A549 (cell line): ENCODE measurements around the gene FEZF1. TPM values are rescaled to one million over a fixed set of nuclear protein-coding genes. Genes with fewer than 3 reads are reported as not detected.

Source experiments
- ATAC-seq, 2 experiments: fragments of 200-7000 bp in 1 of 2; fragments of >200 bp in 1 of 2; cut with Nextera tagmentation in 1 of 2; cut with Tn5 transposase in 1 of 2; 3 replicates each; pipeline versions ENCODE4 v1.8.0 to v1.9.1; 2018 to 2020; ENCODE audit warnings: mild to moderate bottlenecking in 1 of 2, moderate library complexity in 1 of 2
- CTCF ChIA-PET: fragments of 300-600 bp; sonication (Branson Sonifier 250); formaldehyde crosslinking; extraction: SDS; loops from one replicate; lab custom pipeline; 2021; ENCODE audit warnings: antibody characterized with exemption, inconsistent platforms; lab: Yijun Ruan, JAX
- POLR2A ChIA-PET: fragments of 350-600 bp; formaldehyde crosslinking; extraction: SDS; loops from one replicate; lab custom pipeline; 2021; ENCODE audit warnings: antibody characterized with exemption, inconsistent platforms; lab: Yijun Ruan, JAX
- DNase-seq, 2 experiments: peaks; one replicate each; pipeline versions ENCODE4 v3.0.0 to v3.0.0-alpha.2; 2011 to 2016; ENCODE audit warnings: low read depth in 1 of 2, low spot score in 1 of 2
- FAIRE-seq: peaks from 2 replicates; lab custom pipeline; 2011; peaks lifted over from hg19 to GRCh38; lab: Jason Lieb, UNC
- H3K27ac ChIP-seq, 2 experiments: fragments of >200 bp; sonication (Bioruptor Twin); formaldehyde crosslinking; 3 replicates each; pipeline ENCODE4 v1.5.1; 2016 to 2017
- H3K4me1 ChIP-seq: fragments of >200 bp; sonication (Bioruptor Twin); formaldehyde crosslinking; 3 replicates; pipeline ENCODE4 v1.6.1; 2016
- H3K4me2 ChIP-seq: fragments of >200 bp; sonication (Bioruptor Twin); formaldehyde crosslinking; 3 replicates; pipeline ENCODE4 v1.6.1; 2016
- H3K4me3 ChIP-seq: fragments of >200 bp; sonication (Bioruptor Twin); formaldehyde crosslinking; 3 replicates; pipeline ENCODE4 v1.5.1; 2016
- H3K9me3 ChIP-seq: fragments of >200 bp; sonication (Bioruptor Twin); formaldehyde crosslinking; 3 replicates; pipeline ENCODE4 v1.6.1; 2016
- CTCF ChIP-seq: fragments of >200 bp; sonication (Bioruptor Twin); formaldehyde crosslinking; IDR thresholded peaks from 3 replicates; pipeline ENCODE4 v1.5.1; 2016
- GATA3 ChIP-seq: IDR thresholded peaks from 2 replicates; pipeline ENCODE4 v1.6.1; 2012; ENCODE audit warnings: borderline replicate concordance
- HEYL ChIP-seq: fragments of 250-450 bp; sonication (Bioruptor Pico); IDR thresholded peaks from 2 replicates; pipeline ENCODE4 v1.8.0; 2021; ENCODE audit warnings: mild to moderate bottlenecking, moderate library complexity
- HOXB13 ChIP-seq: fragments of 250-450 bp; sonication (Bioruptor Pico); IDR thresholded peaks from 2 replicates; pipeline ENCODE4 v1.5.0; 2020; ENCODE audit warnings: low read depth, mild to moderate bottlenecking, moderate library complexity
- HOXB5 ChIP-seq: fragments of 250-450 bp; sonication (Bioruptor Pico); IDR thresholded peaks from 2 replicates; pipeline ENCODE4 v1.5.0; 2020; ENCODE audit warnings: mild to moderate bottlenecking, moderate library complexity
- KDM5A ChIP-seq: fragments of 200-600 bp; sonication (generic); IDR thresholded peaks from 2 replicates; pipeline ENCODE4 v1.6.1; 2016; ENCODE audit warnings: antibody characterized with exemption, mild to moderate bottlenecking
- MAZ ChIP-seq: fragments of 150-350 bp; IDR thresholded peaks from 2 replicates; pipeline ENCODE4 v1.6.1; 2014; ENCODE audit warnings: antibody characterized with exemption, low read depth, low read length, borderline replicate concordance
- NR3C1 ChIP-seq: fragments of >200 bp; sonication (Bioruptor Twin); formaldehyde crosslinking; IDR thresholded peaks from 3 replicates; pipeline ENCODE4 v1.6.1; 2017
- RARB ChIP-seq: fragments of 250-450 bp; sonication (Bioruptor Pico); IDR thresholded peaks from 2 replicates; pipeline ENCODE4 v1.8.0; 2021; ENCODE audit warnings: mild to moderate bottlenecking, moderate library complexity
- RCOR1 ChIP-seq: fragments of 150-350 bp; IDR thresholded peaks from 2 replicates; pipeline ENCODE4 v1.6.1; 2014; ENCODE audit warnings: antibody characterized with exemption, low read length, low read depth
- RNF2 ChIP-seq: fragments of 200-600 bp; sonication (generic); IDR thresholded peaks from 2 replicates; pipeline ENCODE4 v1.6.1; 2016; ENCODE audit warnings: low read depth, mild to moderate bottlenecking, antibody characterized with exemption, moderate library complexity, borderline replicate concordance
- ZFP36 ChIP-seq: fragments of 450-650 bp; IDR thresholded peaks from 2 replicates; pipeline ENCODE4 v1.6.1; 2014; ENCODE audit warnings: borderline replicate concordance; ENCODE audit not compliant: partially characterized antibody
- ZNF302 ChIP-seq: fragments of 250-450 bp; sonication (Bioruptor Pico); IDR thresholded peaks from 2 replicates; pipeline ENCODE4 v1.9.0; 2021; ENCODE audit warnings: inconsistent platforms, mild to moderate bottlenecking, moderate library complexity
- ZSCAN20 ChIP-seq: fragments of 250-450 bp; sonication (Bioruptor Pico); IDR thresholded peaks from 2 replicates; pipeline ENCODE4 v1.8.0; 2022; ENCODE audit warnings: mild to moderate bottlenecking, moderate library complexity
- WGBS: methylation state at CpG from one replicate; pipeline ENCODE4 v1.1.6; 2017; ENCODE audit errors: missing lambda C conversion rate; 5-methylcytosine and 5-hydroxymethylcytosine counted together
- polyA plus RNA-seq, 4 experiments: library from polyadenylated mRNA; depleted of rRNA in 3 of 4; stranded (reverse); fragments of >200 nt; fragmentation: RNase III in 1 of 4; extraction: RNeasy Plus Mini Kit Qiagen cat#74134 plus additional on column Dnase treatment in 1 of 4; gene quantifications; 2 replicates in 3 of 4; 3 replicates in 1 of 4; pipeline ENCODE4 v1.2.3, GENCODE V29; 2011 to 2017
- TF ChIP-seq, protein P1 (sequence below): IDR thresholded peaks from 2 replicates; pipeline ENCODE4 v1.6.1; 2012; ENCODE audit warnings: low read depth, borderline replicate concordance
- TF ChIP-seq, protein P2 (sequence below): fragments of 200-600 bp; sonication (generic); IDR thresholded peaks from 2 replicates; pipeline ENCODE4 v1.6.1; 2016; ENCODE audit warnings: antibody characterized with exemption, mild to moderate bottlenecking, moderate library complexity
- TF ChIP-seq, protein P3 (sequence below): fragments of >200 bp; sonication (Bioruptor Twin); formaldehyde crosslinking; IDR thresholded peaks from 3 replicates; pipeline ENCODE4 v1.6.1; 2016
- TF ChIP-seq, protein P4 (sequence below): fragments of 150-350 bp; IDR thresholded peaks from 2 replicates; pipeline ENCODE4 v1.6.1; 2014; ENCODE audit warnings: low read depth, mild to moderate bottlenecking, low read length

FEZF1 gene
- polyA plus RNA-seq, 2 of the 4 experiments (the other 2 are of a cell fraction): not detected

GRCh38 chr7:122302761-122303530 lies 1.6 kb downstream of the FEZF1 start:
- no peak overlapping the region for H3K4me3 ChIP-seq
- ChIA-PET CTCF (interaction anchor here (0.6 kb wide), 1 partner anchor 9 kb away, joined by 3 read pairs; no protein-coding TSS in a partner anchor), POLR2A (no interaction called here)
- WGBS: 13% methylated on average over 15 of the region's 16 CpGs
- FAIRE-seq: no peak
- TF ChIP-seq KDM5A (no peak), ZFP36 (no peak), RARB (CRISPR knock-in tag) (no peak), GATA3 (no peak), MAZ (no peak), HEYL (CRISPR knock-in tag) (no peak), HOXB5 (CRISPR knock-in tag) (no peak), NR3C1 (no peak), CTCF (no peak), RNF2 (no peak), RCOR1 (no peak), HOXB13 (CRISPR knock-in tag) (no peak), ZNF302 (no peak), ZSCAN20 (CRISPR knock-in tag) (no peak)
- TF ChIP-seq, protein P1, sequence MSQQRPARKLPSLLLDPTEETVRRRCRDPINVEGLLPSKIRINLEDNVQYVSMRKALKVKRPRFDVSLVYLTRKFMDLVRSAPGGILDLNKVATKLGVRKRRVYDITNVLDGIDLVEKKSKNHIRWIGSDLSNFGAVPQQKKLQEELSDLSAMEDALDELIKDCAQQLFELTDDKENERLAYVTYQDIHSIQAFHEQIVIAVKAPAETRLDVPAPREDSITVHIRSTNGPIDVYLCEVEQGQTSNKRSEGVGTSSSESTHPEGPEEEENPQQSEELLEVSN: no peak
- TF ChIP-seq, protein P2, sequence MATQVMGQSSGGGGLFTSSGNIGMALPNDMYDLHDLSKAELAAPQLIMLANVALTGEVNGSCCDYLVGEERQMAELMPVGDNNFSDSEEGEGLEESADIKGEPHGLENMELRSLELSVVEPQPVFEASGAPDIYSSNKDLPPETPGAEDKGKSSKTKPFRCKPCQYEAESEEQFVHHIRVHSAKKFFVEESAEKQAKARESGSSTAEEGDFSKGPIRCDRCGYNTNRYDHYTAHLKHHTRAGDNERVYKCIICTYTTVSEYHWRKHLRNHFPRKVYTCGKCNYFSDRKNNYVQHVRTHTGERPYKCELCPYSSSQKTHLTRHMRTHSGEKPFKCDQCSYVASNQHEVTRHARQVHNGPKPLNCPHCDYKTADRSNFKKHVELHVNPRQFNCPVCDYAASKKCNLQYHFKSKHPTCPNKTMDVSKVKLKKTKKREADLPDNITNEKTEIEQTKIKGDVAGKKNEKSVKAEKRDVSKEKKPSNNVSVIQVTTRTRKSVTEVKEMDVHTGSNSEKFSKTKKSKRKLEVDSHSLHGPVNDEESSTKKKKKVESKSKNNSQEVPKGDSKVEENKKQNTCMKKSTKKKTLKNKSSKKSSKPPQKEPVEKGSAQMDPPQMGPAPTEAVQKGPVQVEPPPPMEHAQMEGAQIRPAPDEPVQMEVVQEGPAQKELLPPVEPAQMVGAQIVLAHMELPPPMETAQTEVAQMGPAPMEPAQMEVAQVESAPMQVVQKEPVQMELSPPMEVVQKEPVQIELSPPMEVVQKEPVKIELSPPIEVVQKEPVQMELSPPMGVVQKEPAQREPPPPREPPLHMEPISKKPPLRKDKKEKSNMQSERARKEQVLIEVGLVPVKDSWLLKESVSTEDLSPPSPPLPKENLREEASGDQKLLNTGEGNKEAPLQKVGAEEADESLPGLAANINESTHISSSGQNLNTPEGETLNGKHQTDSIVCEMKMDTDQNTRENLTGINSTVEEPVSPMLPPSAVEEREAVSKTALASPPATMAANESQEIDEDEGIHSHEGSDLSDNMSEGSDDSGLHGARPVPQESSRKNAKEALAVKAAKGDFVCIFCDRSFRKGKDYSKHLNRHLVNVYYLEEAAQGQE: no peak
- TF ChIP-seq, protein P3, sequence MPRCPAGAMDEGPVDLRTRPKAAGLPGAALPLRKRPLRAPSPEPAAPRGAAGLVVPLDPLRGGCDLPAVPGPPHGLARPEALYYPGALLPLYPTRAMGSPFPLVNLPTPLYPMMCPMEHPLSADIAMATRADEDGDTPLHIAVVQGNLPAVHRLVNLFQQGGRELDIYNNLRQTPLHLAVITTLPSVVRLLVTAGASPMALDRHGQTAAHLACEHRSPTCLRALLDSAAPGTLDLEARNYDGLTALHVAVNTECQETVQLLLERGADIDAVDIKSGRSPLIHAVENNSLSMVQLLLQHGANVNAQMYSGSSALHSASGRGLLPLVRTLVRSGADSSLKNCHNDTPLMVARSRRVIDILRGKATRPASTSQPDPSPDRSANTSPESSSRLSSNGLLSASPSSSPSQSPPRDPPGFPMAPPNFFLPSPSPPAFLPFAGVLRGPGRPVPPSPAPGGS: no peak
- TF ChIP-seq, protein P4, sequence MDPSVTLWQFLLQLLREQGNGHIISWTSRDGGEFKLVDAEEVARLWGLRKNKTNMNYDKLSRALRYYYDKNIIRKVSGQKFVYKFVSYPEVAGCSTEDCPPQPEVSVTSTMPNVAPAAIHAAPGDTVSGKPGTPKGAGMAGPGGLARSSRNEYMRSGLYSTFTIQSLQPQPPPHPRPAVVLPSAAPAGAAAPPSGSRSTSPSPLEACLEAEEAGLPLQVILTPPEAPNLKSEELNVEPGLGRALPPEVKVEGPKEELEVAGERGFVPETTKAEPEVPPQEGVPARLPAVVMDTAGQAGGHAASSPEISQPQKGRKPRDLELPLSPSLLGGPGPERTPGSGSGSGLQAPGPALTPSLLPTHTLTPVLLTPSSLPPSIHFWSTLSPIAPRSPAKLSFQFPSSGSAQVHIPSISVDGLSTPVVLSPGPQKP: no peak
- H3K27ac ChIP-seq: no peak overlapping the region
- DNase-seq: no peak
- H3K4me1 ChIP-seq: no peaks in the 10 kb centered on the region
- no peak overlapping the region for H3K4me2 ChIP-seq
- no peaks in the 10 kb centered on the region; the same call in 2 of the 3 replicates for H3K9me3 ChIP-seq
- no peak for ATAC-seq
